Subcutaneous abdominal adipose tissue (tissue), 5 donors: ENCODE results near the gene CCDC187.

Experiments
- H3K27ac ChIP-seq: one replicate; pipeline ENCODE4 v1.7.0; 2013; ENCODE audit warnings: low read depth, mild to moderate bottlenecking, inconsistent platforms, low read length, moderate library complexity
- H3K27me3 ChIP-seq, 5 donors: one replicate each; pipeline ENCODE4 v1.7.0; 2013; ENCODE audit warnings: low read length in 5 of 5, inconsistent platforms in 1 of 5; ENCODE audit not compliant: control insufficient read depth in 5 of 5, insufficient read depth in 4 of 5
- H3K36me3 ChIP-seq, 5 donors: one replicate each; pipeline ENCODE4 v1.7.0; 2013; ENCODE audit warnings: low read length in 5 of 5; ENCODE audit not compliant: control insufficient read depth in 5 of 5, insufficient read depth in 5 of 5
- H3K4me1 ChIP-seq, 5 donors: one replicate each; pipeline ENCODE4 v1.7.0; 2013; ENCODE audit warnings: low read length in 5 of 5, mild to moderate bottlenecking in 3 of 5, moderate library complexity in 1 of 5; ENCODE audit not compliant: control insufficient read depth in 5 of 5, insufficient read depth in 5 of 5
- H3K4me3 ChIP-seq, 5 donors: one replicate each; pipeline ENCODE4 v1.7.0; 2013; ENCODE audit warnings: low read length in 5 of 5, low read depth in 1 of 5
- H3K9ac ChIP-seq, 5 donors: one replicate each; pipeline ENCODE4 v1.7.0; 2013; ENCODE audit warnings: low read length in 5 of 5, mild to moderate bottlenecking in 4 of 5, moderate library complexity in 3 of 5
- H3K9me3 ChIP-seq, 5 donors: one replicate each; pipeline ENCODE4 v1.7.0; 2013; ENCODE audit warnings: low read length in 5 of 5; ENCODE audit not compliant: control insufficient read depth in 5 of 5
- donor health status: healthy.
- donor health status: healthy.
- donor health status: healthy.
- donor health status: healthy.
- donor health status: healthy.

The CCDC187 gene

DNA sequence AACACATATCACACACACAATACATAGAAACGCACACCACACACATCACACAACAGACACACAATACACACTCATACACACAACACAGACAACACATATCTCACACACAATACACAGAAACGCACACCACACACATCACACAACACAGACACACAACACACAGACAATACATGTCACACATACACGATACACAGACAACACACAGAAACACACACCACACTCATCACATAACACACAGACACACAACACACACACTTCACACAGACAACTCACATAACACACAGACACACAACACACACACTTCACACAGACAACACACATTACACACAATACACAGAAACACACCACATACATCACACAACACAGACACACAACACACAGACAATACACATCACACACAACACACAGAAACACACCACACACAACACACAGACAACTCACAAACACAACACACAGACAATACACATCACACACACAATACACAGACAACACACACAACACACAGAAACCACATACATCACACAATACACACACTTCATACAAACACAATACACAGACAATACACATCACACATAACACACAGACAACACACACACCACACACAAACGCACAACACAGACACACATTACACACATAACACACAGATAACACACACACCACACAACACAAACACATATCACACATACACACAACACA is 4.3 kb upstream of the CCDC187 start:
- no peak overlapping the region for H3K9ac ChIP-seq
- no peak overlapping the region for H3K4me3 ChIP-seq
- H3K27me3 ChIP-seq: peaks cover 7 to 73% (median 55%) of the 10 kb centered on the region in 5 donors
- H3K27ac ChIP-seq: no peak overlapping the region
- no peaks in the 10 kb centered on the region for H3K9me3 ChIP-seq
- no peaks in the 10 kb centered on the region for H3K4me1 ChIP-seq
- H3K36me3 ChIP-seq: no peaks in the 10 kb centered on the region

DNA sequence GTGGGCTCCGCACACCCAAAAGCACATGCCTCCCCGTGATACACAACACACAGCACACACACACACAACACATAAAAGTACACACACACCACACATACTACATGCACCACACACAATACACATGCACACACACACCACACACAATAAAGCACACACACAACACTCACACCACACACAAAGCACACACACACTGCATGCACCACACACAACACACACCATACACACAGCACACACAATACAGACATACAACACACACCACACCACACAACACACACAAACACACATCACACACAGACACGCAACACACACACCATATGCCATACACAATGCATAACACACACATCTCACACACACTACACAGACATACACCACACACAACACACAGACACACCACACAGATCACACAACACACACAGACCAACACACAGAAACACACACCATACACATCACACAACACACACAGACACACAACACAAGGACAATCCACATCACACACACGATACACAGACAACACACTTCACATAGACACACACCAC is 3.4 kb upstream of the CCDC187 start:
- Histone ChIP-seq H3K27ac (no peak overlapping the region), H3K4me1 (no peaks in the 10 kb centered on the region), H3K9me3 (no peaks in the 10 kb centered on the region), H3K36me3 (no peaks in the 10 kb centered on the region), H3K4me3 (no peak overlapping the region), H3K27me3 (peaks cover 7 to 73% (median 58%) of the 10 kb centered on the region in 5 donors), H3K9ac (no peak overlapping the region)

DNA sequence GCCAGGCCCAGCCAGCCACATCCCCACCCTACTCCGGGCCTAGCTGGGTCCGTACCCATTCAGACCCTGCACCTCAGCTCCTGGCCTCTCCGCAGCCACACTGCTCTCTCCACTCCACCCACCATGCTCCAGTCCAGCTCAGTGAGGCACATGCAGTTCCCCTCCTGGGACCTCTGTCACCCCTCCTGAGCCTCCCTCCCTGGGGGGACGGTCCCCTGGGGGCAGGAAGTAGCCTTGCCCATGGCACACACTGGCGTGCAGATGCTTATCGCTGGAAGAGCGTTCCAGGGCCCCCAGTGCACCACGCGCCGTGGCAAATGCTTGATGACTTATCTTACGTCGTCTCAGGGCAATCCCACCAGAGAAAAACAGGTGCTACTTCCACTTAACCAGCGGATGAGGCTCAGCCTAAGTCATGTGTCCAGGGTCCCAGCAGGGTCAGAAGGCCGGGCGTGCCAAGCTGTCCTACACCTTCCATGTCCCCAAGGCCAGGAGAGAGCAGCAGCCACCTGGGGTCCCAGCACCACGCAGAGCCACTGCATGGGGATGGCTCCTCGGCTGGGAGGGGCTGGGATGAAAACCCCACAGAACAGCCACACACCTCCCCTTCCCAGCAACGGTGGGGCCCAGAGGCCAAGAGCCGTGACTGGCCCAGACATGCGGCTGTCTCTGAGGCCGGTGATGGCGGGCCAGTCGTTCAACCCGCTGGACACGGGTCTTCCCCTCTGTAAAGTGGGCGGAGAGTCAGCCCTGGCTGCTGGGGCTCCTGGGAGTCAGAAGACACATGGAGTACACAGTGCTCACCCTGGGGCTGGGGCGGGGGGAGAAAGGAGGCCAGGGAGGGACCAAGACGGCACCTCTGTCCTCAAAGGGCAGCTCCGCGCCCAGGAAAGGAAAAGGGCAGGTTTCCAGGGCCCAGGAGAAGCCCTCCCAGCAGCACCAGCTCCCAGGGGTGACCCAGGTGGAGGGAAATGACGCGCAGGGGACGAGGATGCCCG is 2.6 kb upstream of the CCDC187 start:
- Histone ChIP-seq H3K9ac (no peak overlapping the region), H3K4me1 (no peaks in the 10 kb centered on the region), H3K9me3 (no peaks in the 10 kb centered on the region), H3K36me3 (no peaks in the 10 kb centered on the region), H3K27ac (no peak overlapping the region), H3K27me3 (peaks cover 7 to 68% (median 53%) of the 10 kb centered on the region in 5 donors), H3K4me3 (no peak overlapping the region)

DNA sequence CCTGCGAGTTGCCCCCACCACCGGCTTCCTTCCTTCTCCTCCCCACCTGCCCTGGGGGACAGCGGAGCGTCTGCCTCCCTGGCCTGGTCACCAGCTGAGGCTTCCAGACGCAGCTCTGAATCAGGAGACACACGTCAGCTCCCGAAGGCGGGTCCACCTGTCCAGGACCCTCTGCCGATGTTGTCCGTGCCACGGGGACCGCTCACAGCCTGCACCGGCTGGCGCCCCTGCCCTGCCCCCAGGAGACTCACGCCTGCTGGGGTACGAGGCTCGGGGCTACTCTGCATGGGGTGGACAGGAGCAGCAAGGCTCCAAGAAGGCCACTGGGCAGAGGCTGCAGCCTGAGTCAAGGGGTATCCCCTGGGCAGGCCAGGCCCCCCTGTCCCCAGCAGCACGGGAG is 1.9 kb upstream of the CCDC187 start:
- H3K27ac ChIP-seq: no peak overlapping the region
- H3K27me3 ChIP-seq: peaks cover 2 to 61% (median 46%) of the 10 kb centered on the region in 5 donors
- no peaks in the 10 kb centered on the region for H3K9me3 ChIP-seq
- H3K36me3 ChIP-seq: no peaks in the 10 kb centered on the region
- no peak overlapping the region for H3K9ac ChIP-seq
- no peak overlapping the region for H3K4me3 ChIP-seq
- H3K4me1 ChIP-seq: no peaks in the 10 kb centered on the region

DNA sequence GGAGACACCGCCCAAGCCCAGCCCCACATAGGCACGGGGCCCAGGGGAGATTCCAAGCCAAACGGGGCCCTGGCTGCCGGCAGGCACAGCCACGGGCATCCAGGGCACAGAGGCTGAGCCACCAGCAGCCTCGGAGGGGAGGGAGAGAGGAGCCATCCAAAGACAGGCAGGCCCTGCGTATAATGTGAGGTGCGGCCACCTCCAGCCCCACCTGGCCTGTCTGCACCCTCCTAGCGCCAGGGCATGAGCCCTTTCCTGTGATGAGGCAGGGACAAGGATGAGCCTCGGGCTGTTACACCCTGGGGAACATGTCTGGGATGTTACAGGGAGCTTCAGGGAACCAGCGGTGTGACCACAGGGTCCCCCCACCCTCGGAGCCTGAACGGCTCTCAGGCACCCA is 1.1 kb upstream of the CCDC187 start:
- H3K27ac ChIP-seq: no peak overlapping the region
- H3K36me3 ChIP-seq: no peaks in the 10 kb centered on the region
- H3K4me1 ChIP-seq: no peaks in the 10 kb centered on the region
- no peak overlapping the region for H3K9ac ChIP-seq
- no peaks in the 10 kb centered on the region for H3K9me3 ChIP-seq
- no peak overlapping the region for H3K4me3 ChIP-seq
- H3K27me3 ChIP-seq: peaks cover 0 to 55% (median 38%) of the 10 kb centered on the region in 5 donors

GRCh38 chr9:136304456-136304855 is 562 bp upstream of the CCDC187 start:
- Histone ChIP-seq H3K9me3 (no peaks in the 10 kb centered on the region), H3K27me3 (peaks cover 0 to 53% (median 32%) of the 10 kb centered on the region in 5 donors), H3K4me3 (no peak overlapping the region), H3K4me1 (no peaks in the 10 kb centered on the region), H3K36me3 (no peaks in the 10 kb centered on the region), H3K9ac (no peak overlapping the region), H3K27ac (no peak overlapping the region)

DNA sequence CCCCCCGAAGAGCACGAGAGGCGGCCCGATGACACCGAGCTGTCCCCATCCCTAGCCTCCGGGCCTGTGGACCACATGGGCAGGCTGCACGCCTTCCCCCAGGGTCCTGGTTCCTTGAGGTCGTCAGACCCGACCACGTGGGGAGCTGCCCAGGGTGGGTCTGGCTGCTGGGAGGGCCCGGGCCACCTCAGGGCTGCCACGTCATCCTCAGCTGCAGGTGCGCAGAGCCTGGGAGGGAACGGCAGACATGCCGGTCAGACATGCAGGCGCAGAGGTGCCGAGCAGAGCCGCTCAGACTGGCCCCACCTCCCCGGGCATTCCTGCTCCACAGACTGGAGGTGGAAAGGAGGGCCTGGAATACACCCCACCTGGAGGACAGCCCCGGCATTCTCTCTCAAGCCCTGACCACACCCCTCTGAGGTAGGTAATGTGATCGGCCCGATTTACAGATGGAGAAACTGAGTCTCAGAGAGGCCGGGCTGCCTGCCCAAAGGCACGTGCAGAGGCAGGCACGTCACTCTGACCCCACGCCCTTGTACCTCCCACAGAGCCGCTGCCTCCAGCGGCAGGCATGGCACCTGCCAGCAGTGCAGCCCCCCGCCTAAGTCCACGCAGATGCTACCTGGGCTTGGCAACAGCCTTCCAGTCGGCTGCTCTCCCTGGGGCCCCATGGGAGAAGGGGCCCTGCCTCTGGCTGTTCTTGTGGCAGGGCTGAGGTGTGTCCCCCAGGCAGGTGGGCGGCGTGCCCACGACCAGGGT is 649 bp downstream of the CCDC187 start:
- Histone ChIP-seq H3K9me3 (no peaks in the 10 kb centered on the region), H3K4me1 (no peaks in the 10 kb centered on the region), H3K27ac (no peak overlapping the region), H3K4me3 (no peak overlapping the region), H3K27me3 (peaks cover 0 to 43% (median 29%) of the 10 kb centered on the region in 5 donors), H3K9ac (no peak overlapping the region), H3K36me3 (no peaks in the 10 kb centered on the region)

- Histone ChIP-seq H3K36me3 (no peaks in the 10 kb centered on the region), H3K4me1 (no peaks in the 10 kb centered on the region), H3K27ac (no peak overlapping the region), H3K9me3 (no peaks in the 10 kb centered on the region), H3K4me3 (no peak overlapping the region), H3K27me3 (peaks cover 0 to 38% (median 27%) of the 10 kb centered on the region in 5 donors), H3K9ac (no peak overlapping the region)
These were observed 1.4 kb downstream of the CCDC187 start for GRCh38 chr9:136302527-136302926.

- H3K4me3 ChIP-seq: no peak overlapping the region
- H3K36me3 ChIP-seq: no peaks in the 10 kb centered on the region
- no peaks in the 10 kb centered on the region for H3K9me3 ChIP-seq
- H3K4me1 ChIP-seq: peaks cover 0 to 11% (median 3%) of the 10 kb centered on the region in 5 donors
- no peak overlapping the region for H3K9ac ChIP-seq
- H3K27ac ChIP-seq: no peak overlapping the region
- peaks cover 4 to 33% (median 23%) of the 10 kb centered on the region in 5 donors for H3K27me3 ChIP-seq
These were observed 3.0 kb downstream of the CCDC187 start for GRCh38 chr9:136300866-136301265.
